Stimulated activated CD8-positive, alpha-beta memory T cell treated with anti-CD3 and anti-CD28 coated beads, Interleukin-15, amount 100 ng/mL, for 48 hours (primary cell): ENCODE measurements around the gene RBM3.

Experiments used
- DNase-seq, 2 donors: peaks; one replicate each; pipeline ENCODE4 v3.0.0-alpha.2; 2020; ENCODE audit warnings: low read depth in 2 of 2

Gene RBM3

GRCh38 chrX:48576108-48576507 is 1.8 kb downstream of the RBM3 start:
- DNase-seq, result no peak

- no peak for DNase-seq
Observed at GRCh38 chrX:48578661-48579128, 4.4 kb downstream of the RBM3 start.

GRCh38 chrX:48579259-48579658 is 5.0 kb downstream of the RBM3 start:
- no peak for DNase-seq

GRCh38 chrX:48580662-48581061 is 6.4 kb downstream of the RBM3 start:
- no peak for DNase-seq

- no peak for DNase-seq
Observed at GRCh38 chrX:48584698-48585097, 10.4 kb downstream of the RBM3 start.

GRCh38 chrX:48589482-48590162 is 15.3 kb downstream of the RBM3 start:
- no peak for DNase-seq

- no peak for DNase-seq
Observed at GRCh38 chrX:48590203-48591103, 16.2 kb downstream of the RBM3 start.

GRCh38 chrX:48591255-48591791 is 17.0 kb downstream of the RBM3 start:
- DNase-seq, result no peak

GRCh38 chrX:48592971-48593370 is 18.7 kb downstream of the RBM3 start:
- no peak for DNase-seq

GRCh38 chrX:48595929-48596328 is 21.6 kb downstream of the RBM3 start:
- no peak for DNase-seq

GRCh38 chrX:48597353-48598264 is 23.3 kb downstream of the RBM3 start, which contains the start of gene WDR13:
Gene WDR13 (plus strand): TSS chrX:48597492. CDS start chrX:48597997, 505 bp downstream.
- peak; percentile 78 to 82 for DNase-seq

- no peak for DNase-seq
Observed at GRCh38 chrX:48598614-48599013, 24.3 kb downstream of the RBM3 start.

GRCh38 chrX:48599341-48599740 is 25.1 kb downstream of the RBM3 start:
- DNase-seq, result no peak

GRCh38 chrX:48600226-48600625 is 25.9 kb downstream of the RBM3 start:
- DNase-seq, result no peak

GRCh38 chrX:48601741-48602394 is 27.6 kb downstream of the RBM3 start:
- no peak for DNase-seq

- no peak for DNase-seq
Observed at GRCh38 chrX:48604701-48605100, 30.4 kb downstream of the RBM3 start.

GRCh38 chrX:48606091-48606490 is 31.8 kb downstream of the RBM3 start:
- no peak for DNase-seq

- no peak for DNase-seq
Observed at GRCh38 chrX:48611703-48612102, 37.4 kb downstream of the RBM3 start.

- no peak for DNase-seq
Observed at GRCh38 chrX:48613502-48614160, 39.3 kb downstream of the RBM3 start.

- no peak for DNase-seq
Observed at GRCh38 chrX:48616576-48616975, 42.3 kb downstream of the RBM3 start.
